Upper lobe of right lung (tissue), 1 donor: ENCODE results near the gene PEX14. TPM values are rescaled to one million over a fixed set of nuclear protein-coding genes. Genes with fewer than 3 reads are reported as not detected.

Experiments used
- ATAC-seq: fragments of 200-7000 bp; cut with Tn5 transposase; one replicate; pipeline ENCODE4 v1.9.1; 2020; ENCODE audit warnings: mild to moderate bottlenecking, moderate library complexity
- DNase-seq: peaks from one replicate; pipeline ENCODE4 v3.0.0-alpha.2; 2020
- H3K27ac ChIP-seq: fragments of 200-600 bp; one replicate; pipeline ENCODE4 v1.8.0; 2022
- H3K27me3 ChIP-seq: fragments of 200-600 bp; one replicate; pipeline ENCODE4 v1.8.0; 2022; ENCODE audit warnings: mild to moderate bottlenecking
- H3K36me3 ChIP-seq: fragments of 200-600 bp; one replicate; pipeline ENCODE4 v1.8.0; 2022
- H3K4me1 ChIP-seq: fragments of 200-600 bp; one replicate; pipeline ENCODE4 v1.8.0; 2022
- H3K4me3 ChIP-seq: fragments of 200-600 bp; one replicate; pipeline ENCODE4 v1.8.0; 2022; ENCODE audit warnings: mild to moderate bottlenecking
- H3K9me3 ChIP-seq: fragments of 200-600 bp; one replicate; pipeline ENCODE4 v1.8.0; 2022
- CTCF ChIP-seq: fragments of 200-600 bp; IDR thresholded peaks from one replicate; pipeline ENCODE4 v1.8.0; 2022; ENCODE audit warnings: antibody characterized with exemption
- intact Hi-C: fragments of 100-400 bp; cut with DNase I; formaldehyde crosslinking; loops from one replicate; pipeline ENCODE4 v1.11.0; 2022
- total RNA-seq: library from RNA; stranded (reverse); fragmentation: NEBNext Ultra II Directional; extraction: Animal tissue kit (Norgen Biotek cat#: 25700); gene quantifications from one replicate; pipeline ENCODE4 v1.2.1, GENCODE V29; 2021
- donor health status: DM: no; HTN: yes; CAD: no; lungs with severe emphysema.

PEX14 gene
- total RNA-seq, 1 donor from 2014 or later, result 25.8 TPM

GRCh38 chr1:10490286-10490970, 15.7 kb downstream of the PEX14 start:
- ATAC-seq, result no peak
- intact Hi-C loops, result loop anchor here (10.0 kb wide), 1 partner anchor 56 kb away; the partner anchor contains the start of gene CENPS

GRCh38 chr1:10494418-10494753, 19.6 kb downstream of the PEX14 start:
- TF ChIP-seq CTCF, result no peak
- Histone ChIP-seq H3K4me3 (no peak overlapping the region), H3K27me3 (no peaks in the 10 kb centered on the region), H3K4me1 (peaks cover 12% of the 10 kb centered on the region), H3K27ac (no peak overlapping the region), H3K36me3 (peaks cover 6% of the 10 kb centered on the region), H3K9me3 (no peaks in the 10 kb centered on the region)
- ATAC-seq (no peak), DNase-seq (no peak)
- intact Hi-C loops, result loop anchor here (10.0 kb wide), 1 partner anchor 60 kb away; the partner anchor contains the start of gene CENPS

More at GRCh38 chr1:10490286-10490970, 15.7 kb downstream of the PEX14 start:
- H3K36me3 ChIP-seq, result no peaks in the 10 kb centered on the region
- TF ChIP-seq CTCF, result no peak
- no peak overlapping the region for H3K4me3 ChIP-seq
- no peaks in the 10 kb centered on the region for H3K27me3 ChIP-seq
- H3K27ac ChIP-seq, result no peak overlapping the region
- peak; percentile 6 for DNase-seq
- H3K9me3 ChIP-seq, result no peaks in the 10 kb centered on the region
- peaks cover 11% of the 10 kb centered on the region for H3K4me1 ChIP-seq

- intact Hi-C loops, result loop anchor here (10.0 kb wide), 1 partner anchor 60 kb away; the partner anchor contains the start of gene CENPS
- Histone ChIP-seq H3K27me3 (no peaks in the 10 kb centered on the region), H3K4me1 (peaks cover 12% of the 10 kb centered on the region), H3K27ac (peak overlapping the region; percentile 14), H3K36me3 (peaks cover 6% of the 10 kb centered on the region), H3K4me3 (peak overlapping the region; percentile 28), H3K9me3 (no peaks in the 10 kb centered on the region)
- DNase-seq, result peak; percentile 85
- TF ChIP-seq CTCF, result peak; percentile 95
- ATAC-seq, result peak; percentile 93
Measured at GRCh38 chr1:10494754-10495474, 20.2 kb downstream of the PEX14 start.

GRCh38 chr1:10495475-10495817, 20.7 kb downstream of the PEX14 start:
- Histone ChIP-seq H3K4me3 (peak overlapping the region; percentile 28), H3K9me3 (no peaks in the 10 kb centered on the region), H3K27ac (peak overlapping the region; percentile 14), H3K36me3 (peaks cover 6% of the 10 kb centered on the region), H3K4me1 (peaks cover 12% of the 10 kb centered on the region), H3K27me3 (no peaks in the 10 kb centered on the region)
- intact Hi-C loops, result loop anchor here (10.0 kb wide), 1 partner anchor 61 kb away; the partner anchor contains the start of gene CENPS
- ATAC-seq, result no peak
- DNase-seq, result no peak
- no peak for TF ChIP-seq CTCF

GRCh38 chr1:10495952-10496351, 21.2 kb downstream of the PEX14 start:
- DNase-seq (no peak), ATAC-seq (no peak)
- Histone ChIP-seq H3K27ac (no peak overlapping the region), H3K9me3 (no peaks in the 10 kb centered on the region), H3K36me3 (peaks cover 6% of the 10 kb centered on the region), H3K4me3 (no peak overlapping the region), H3K4me1 (peaks cover 12% of the 10 kb centered on the region), H3K27me3 (no peaks in the 10 kb centered on the region)
- intact Hi-C loops, result loop anchor here (10.0 kb wide), 1 partner anchor 61 kb away; the partner anchor contains the start of gene CENPS
- TF ChIP-seq CTCF, result no peak
